GM21619 (cell line): ENCODE measurements around the gene LOXL1.

Source experiments
- ATAC-seq: cut with Tn5 transposase; IDR thresholded peaks from one replicate; pipeline ENCODE4 v1.9.1; 2021; ENCODE audit not compliant: unreplicated experiment

Gene LOXL1

GRCh38 chr15:73899197-73900094 is 26.8 kb upstream of the LOXL1 start:
- ATAC-seq: no peak

GRCh38 chr15:73900095-73900712 is 26.1 kb upstream of the LOXL1 start:
- no peak for ATAC-seq

GRCh38 chr15:73901126-73901810 is 25.0 kb upstream of the LOXL1 start:
- no peak for ATAC-seq

GRCh38 chr15:73902121-73903020 is 23.9 kb upstream of the LOXL1 start:
- no peak for ATAC-seq

GRCh38 chr15:73904026-73904815 is 22.0 kb upstream of the LOXL1 start:
- ATAC-seq: no peak

- no peak for ATAC-seq
These were observed 20.9 kb upstream of the LOXL1 start for GRCh38 chr15:73905225-73905827.

GRCh38 chr15:73906346-73907034 is 19.8 kb upstream of the LOXL1 start:
- no peak for ATAC-seq

- ATAC-seq: no peak
These were observed 19.2 kb upstream of the LOXL1 start for GRCh38 chr15:73907035-73907408.

- ATAC-seq: no peak
These were observed 18.0 kb upstream of the LOXL1 start for GRCh38 chr15:73908030-73908821.

- no peak for ATAC-seq
These were observed 17.5 kb upstream of the LOXL1 start for GRCh38 chr15:73908822-73909122.

- ATAC-seq: no peak
These were observed 16.6 kb upstream of the LOXL1 start for GRCh38 chr15:73909651-73910050.

GRCh38 chr15:73910522-73911303 is 15.5 kb upstream of the LOXL1 start:
- ATAC-seq: no peak

GRCh38 chr15:73912030-73912596 is 14.1 kb upstream of the LOXL1 start:
- no peak for ATAC-seq

GRCh38 chr15:73914145-73914544 is 12.1 kb upstream of the LOXL1 start:
- no peak for ATAC-seq

- ATAC-seq: no peak
These were observed 11.2 kb upstream of the LOXL1 start for GRCh38 chr15:73915082-73915481.

GRCh38 chr15:73918784-73919183 is 7.5 kb upstream of the LOXL1 start:
- no peak for ATAC-seq

GRCh38 chr15:73919706-73920105 is 6.6 kb upstream of the LOXL1 start:
- no peak for ATAC-seq
